ENCODE results near the gene DBP.

- TF ChIP-seq CTCF (IDR thresholded peaks at IDR 0.05) (no peak), EP300 (IDR thresholded peaks at IDR 0.05) (no peak), POLR2AphosphoS5 (IDR thresholded peaks at IDR 0.05) (no peak), POLR2A (IDR thresholded peaks at IDR 0.05) (no peak)
These were observed 34.2 kb downstream of the DBP start for GRCh38 chr19:48603001-48603400.

Data from sigmoid colon (tissue), 4 donors.